PC-3 (cell line): Measurements from ENCODE around the gene NCDN. TPM values are rescaled to one million over a fixed set of nuclear protein-coding genes. Genes with fewer than 3 reads are reported as not detected.

Source experiments
- ATAC-seq: fragments of 200-7000 bp; cut with Tn5 transposase; 2 replicates; pipeline ENCODE4 v1.9.1; 2020; ENCODE audit warnings: mild to moderate bottlenecking, moderate library complexity
- BruUV-seq: library from RNA; stranded (reverse); fragments of 400-500 nt; replicated peaks from 2 replicates; lab custom pipeline; 2021; lab: Mats Ljungman, UMichigan
- CTCF ChIA-PET: fragments of 300-600 bp; sonication (Branson Sonifier 250); formaldehyde crosslinking; loops from one replicate; lab custom pipeline; 2022; ENCODE audit warnings: antibody characterized with exemption; lab: Charles Lee
- POLR2A ChIA-PET: fragments of 300-600 bp; sonication (Branson Sonifier 250); formaldehyde crosslinking; loops from one replicate; lab custom pipeline; 2022; ENCODE audit warnings: antibody characterized with exemption; ENCODE audit not compliant: unreplicated experiment; lab: Charles Lee
- DNase-seq: peaks from one replicate; pipeline ENCODE4 v3.0.0-alpha.2; 2015
- H2AFZ ChIP-seq: fragments of 300-600 bp; sonication (generic); 2 replicates; pipeline ENCODE4 v1.6.0; 2016; ENCODE audit warnings: antibody characterized with exemption, low read length
- H3F3A ChIP-seq: fragments of 300-600 bp; sonication (generic); one replicate; pipeline ENCODE4 v1.6.0; 2017; ENCODE audit warnings: antibody characterized with exemption, low read length, control low read depth, mild to moderate bottlenecking; ENCODE audit not compliant: unreplicated experiment
- H3K27ac ChIP-seq: fragments of 300-600 bp; sonication (generic); 2 replicates; pipeline ENCODE4 v1.5.1; 2016; ENCODE audit warnings: mild to moderate bottlenecking, low read length
- H3K27me3 ChIP-seq: fragments of 300-600 bp; sonication (generic); 2 replicates; pipeline ENCODE4 v1.6.1; 2016; ENCODE audit warnings: low read length, mixed read lengths
- H3K36me3 ChIP-seq: fragments of 300-600 bp; sonication (generic); 2 replicates; pipeline ENCODE4 v1.6.1; 2016; ENCODE audit warnings: low read depth, mixed run types, low read length, mixed read lengths
- H3K4me1 ChIP-seq: fragments of 300-600 bp; sonication (generic); 2 replicates; pipeline ENCODE4 v1.5.1; 2016; ENCODE audit warnings: low read length; ENCODE audit not compliant: insufficient read depth
- H3K4me2 ChIP-seq: fragments of 300-600 bp; sonication (generic); 2 replicates; pipeline ENCODE4 v1.6.0; 2016; ENCODE audit warnings: low read length
- H3K4me3 ChIP-seq: fragments of 300-600 bp; sonication (generic); 2 replicates; pipeline ENCODE4 v1.5.1; 2016; ENCODE audit warnings: mild to moderate bottlenecking, low read length, mixed read lengths
- H3K79me2 ChIP-seq: fragments of 300-600 bp; sonication (generic); 2 replicates; pipeline ENCODE4 v1.6.1; 2017; ENCODE audit warnings: low read length, mixed read lengths
- H3K9ac ChIP-seq: fragments of 300-600 bp; sonication (generic); 2 replicates; pipeline ENCODE4 v1.6.0; 2016; ENCODE audit warnings: mild to moderate bottlenecking, low read length
- H3K9me2 ChIP-seq: fragments of 300-600 bp; sonication (generic); replicated peaks from 2 replicates; pipeline ENCODE4 v1.6.1; 2016; ENCODE audit warnings: mixed run types, low read length, mixed read lengths
- H3K9me3 ChIP-seq: fragments of 300-600 bp; sonication (generic); 2 replicates; pipeline ENCODE4 v1.6.1; 2016; ENCODE audit warnings: low read length, mixed read lengths
- H4K20me1 ChIP-seq: fragments of 300-600 bp; sonication (generic); 2 replicates; pipeline ENCODE4 v1.6.1; 2016; ENCODE audit warnings: low read length, mixed read lengths
- EZH2 ChIP-seq: fragments of 300-600 bp; sonication (generic); IDR thresholded peaks from one replicate; pipeline ENCODE4 v1.6.1; 2017; ENCODE audit warnings: antibody characterized with exemption, mild to moderate bottlenecking, low read length; ENCODE audit not compliant: unreplicated experiment
- EZH2phosphoT487 ChIP-seq: fragments of 300-600 bp; sonication (generic); IDR thresholded peaks from 2 replicates; pipeline ENCODE4 v1.6.1; 2018; ENCODE audit warnings: mild to moderate bottlenecking, antibody characterized with exemption, low read length, borderline replicate concordance
- intact Hi-C: fragments of 100-400 bp; cut with micrococcal nuclease; formaldehyde crosslinking; loops from 2 replicates; pipeline ENCODE4 v1.9.0; 2023
- total RNA-seq: library from RNA; depleted of rRNA; stranded (reverse); fragments of >200 nt; gene quantifications from 2 replicates; pipeline ENCODE4 v1.2.3, GENCODE V29; 2014
- TF ChIP-seq, protein P1 (sequence below): fragments of 300-600 bp; sonication (generic); conservative IDR thresholded peaks from 2 replicates; pipeline ENCODE4 v1.5.1; 2017; ENCODE audit warnings: antibody characterized with exemption, low read depth, mild to moderate bottlenecking, low read length

The NCDN gene
- total RNA-seq, 1 experiment from 2014 or later, result 25.2 TPM

- Histone ChIP-seq H3F3A (no peaks in the 10 kb centered on the region), H3K27me3 (no peaks in the 10 kb centered on the region), H3K4me3 (no peak overlapping the region), H3K9me2 (no peaks in the 10 kb centered on the region), H3K27ac (no peak overlapping the region), H2AFZ (no peak overlapping the region), H3K4me1 (peaks cover 17% of the 10 kb centered on the region), H3K9ac (no peak overlapping the region), H3K79me2 (peaks cover 8% of the 10 kb centered on the region), H3K9me3 (no peaks in the 10 kb centered on the region), H4K20me1 (no peaks in the 10 kb centered on the region), H3K36me3 (peaks cover 3% of the 10 kb centered on the region; the same call in 1 of the 2 replicates), H3K4me2 (no peak overlapping the region)
- CTCF ChIA-PET, result interaction anchor here (0.6 kb wide), 1 partner anchor 39 kb away, joined by 4 read pairs; no protein-coding TSS in a partner anchor
- BruUV-seq, result no TSS peak
- POLR2A ChIA-PET, result interaction anchor here (0.7 kb wide), 1 partner anchor 707 kb away, joined by 4 read pairs; no protein-coding TSS in a partner anchor
- ATAC-seq (no peak), DNase-seq (no peak)
- intact Hi-C loops, result no loop called here
- TF ChIP-seq, protein P1, sequence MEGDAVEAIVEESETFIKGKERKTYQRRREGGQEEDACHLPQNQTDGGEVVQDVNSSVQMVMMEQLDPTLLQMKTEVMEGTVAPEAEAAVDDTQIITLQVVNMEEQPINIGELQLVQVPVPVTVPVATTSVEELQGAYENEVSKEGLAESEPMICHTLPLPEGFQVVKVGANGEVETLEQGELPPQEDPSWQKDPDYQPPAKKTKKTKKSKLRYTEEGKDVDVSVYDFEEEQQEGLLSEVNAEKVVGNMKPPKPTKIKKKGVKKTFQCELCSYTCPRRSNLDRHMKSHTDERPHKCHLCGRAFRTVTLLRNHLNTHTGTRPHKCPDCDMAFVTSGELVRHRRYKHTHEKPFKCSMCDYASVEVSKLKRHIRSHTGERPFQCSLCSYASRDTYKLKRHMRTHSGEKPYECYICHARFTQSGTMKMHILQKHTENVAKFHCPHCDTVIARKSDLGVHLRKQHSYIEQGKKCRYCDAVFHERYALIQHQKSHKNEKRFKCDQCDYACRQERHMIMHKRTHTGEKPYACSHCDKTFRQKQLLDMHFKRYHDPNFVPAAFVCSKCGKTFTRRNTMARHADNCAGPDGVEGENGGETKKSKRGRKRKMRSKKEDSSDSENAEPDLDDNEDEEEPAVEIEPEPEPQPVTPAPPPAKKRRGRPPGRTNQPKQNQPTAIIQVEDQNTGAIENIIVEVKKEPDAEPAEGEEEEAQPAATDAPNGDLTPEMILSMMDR, result no peak
- TF ChIP-seq EZH2 (no peak), EZH2phosphoT487 (no peak)
These were observed 17.8 kb upstream of the NCDN start for GRCh38 chr1:35539824-35540261.

DNA sequence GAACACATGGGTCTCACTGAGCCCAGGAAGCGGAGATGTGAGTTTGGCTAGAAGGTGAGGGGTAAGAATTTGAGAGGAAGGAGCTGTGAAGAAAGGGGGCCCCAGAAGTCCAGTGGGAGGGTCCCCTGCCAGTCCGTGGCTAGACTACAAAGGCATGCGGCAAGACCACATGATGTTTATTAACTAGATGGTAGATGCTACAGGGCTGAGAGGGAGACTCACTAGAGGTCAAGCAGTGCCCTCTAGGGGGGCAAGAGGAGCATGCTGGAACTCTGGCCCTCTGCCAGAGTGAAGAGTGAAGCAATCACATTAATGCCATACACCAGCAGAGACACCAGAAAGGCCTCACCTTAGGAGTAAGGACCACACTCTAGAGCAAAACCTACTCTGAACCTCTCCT, 12.6 kb upstream of the NCDN start:
- no TSS peak for BruUV-seq
- H3K4me1 ChIP-seq, result peaks cover 17% of the 10 kb centered on the region
- ChIA-PET CTCF (no interaction called here), POLR2A (no interaction called here)
- ATAC-seq (no peak), DNase-seq (peak; percentile 37)
- no peaks in the 10 kb centered on the region for H3K27me3 ChIP-seq
- H2AFZ ChIP-seq, result no peak overlapping the region
- H3K27ac ChIP-seq, result no peak overlapping the region
- H3K9ac ChIP-seq, result no peak overlapping the region
- no peak overlapping the region for H3K4me3 ChIP-seq
- H3K9me2 ChIP-seq, result no peaks in the 10 kb centered on the region
- H3K4me2 ChIP-seq, result no peak overlapping the region
- TF ChIP-seq, protein P1, result peak; percentile 49
- TF ChIP-seq EZH2phosphoT487 (no peak), EZH2 (no peak)
- no peaks in the 10 kb centered on the region; the same call in none of the 2 replicates for H3K79me2 ChIP-seq
- peaks cover 3% of the 10 kb centered on the region; the same call in 1 of the 2 replicates for H3K36me3 ChIP-seq
- no peaks in the 10 kb centered on the region for H3K9me3 ChIP-seq
- intact Hi-C loops, result loop anchor here (1.0 kb wide), 1 partner anchor 94 kb away; no protein-coding TSS in a partner anchor
- no peaks in the 10 kb centered on the region for H3F3A ChIP-seq
- H4K20me1 ChIP-seq, result no peaks in the 10 kb centered on the region

GRCh38 chr1:35546614-35547013, 11.0 kb upstream of the NCDN start:
- TF ChIP-seq, protein P1, result no peak
- TF ChIP-seq EZH2phosphoT487, result no peak
- TF ChIP-seq EZH2, result no peak
- peaks cover 3% of the 10 kb centered on the region; the same call in 1 of the 2 replicates for H3K36me3 ChIP-seq
- H3K9me3 ChIP-seq, result no peaks in the 10 kb centered on the region
- H3K4me3 ChIP-seq, result no peak overlapping the region
- no peak overlapping the region for H3K4me2 ChIP-seq
- intact Hi-C loops, result no loop called here
- H3K27ac ChIP-seq, result no peak overlapping the region
- H3K27me3 ChIP-seq, result no peaks in the 10 kb centered on the region
- H3K4me1 ChIP-seq, result peaks cover 17% of the 10 kb centered on the region
- peaks cover 3% of the 10 kb centered on the region for H3K79me2 ChIP-seq
- no peak for ATAC-seq
- POLR2A ChIA-PET, result no interaction called here
- CTCF ChIA-PET, result no interaction called here
- H3K9ac ChIP-seq, result no peak overlapping the region
- H2AFZ ChIP-seq, result no peak overlapping the region
- no peaks in the 10 kb centered on the region for H3F3A ChIP-seq
- no peak for DNase-seq
- BruUV-seq, result no TSS peak
- H4K20me1 ChIP-seq, result no peaks in the 10 kb centered on the region
- no peaks in the 10 kb centered on the region for H3K9me2 ChIP-seq
